A549 (cell line): ENCODE measurements around the gene BGN. TPM values are rescaled to one million over a fixed set of nuclear protein-coding genes. Genes with fewer than 3 reads are reported as not detected.

Experiments
- ATAC-seq, 2 experiments: fragments of 200-7000 bp in 1 of 2; fragments of >200 bp in 1 of 2; cut with Nextera tagmentation in 1 of 2; cut with Tn5 transposase in 1 of 2; 3 replicates each; pipeline versions ENCODE4 v1.8.0 to v1.9.1; 2018 to 2020; ENCODE audit warnings: mild to moderate bottlenecking in 1 of 2, moderate library complexity in 1 of 2
- CTCF ChIA-PET: fragments of 300-600 bp; sonication (Branson Sonifier 250); formaldehyde crosslinking; extraction: SDS; loops from one replicate; lab custom pipeline; 2021; ENCODE audit warnings: antibody characterized with exemption, inconsistent platforms; lab: Yijun Ruan, JAX
- POLR2A ChIA-PET: fragments of 350-600 bp; formaldehyde crosslinking; extraction: SDS; loops from one replicate; lab custom pipeline; 2021; ENCODE audit warnings: antibody characterized with exemption, inconsistent platforms; lab: Yijun Ruan, JAX
- DNase-seq, 2 experiments: peaks; one replicate each; pipeline versions ENCODE4 v3.0.0 to v3.0.0-alpha.2; 2011 to 2016; ENCODE audit warnings: low read depth in 1 of 2, low spot score in 1 of 2
- FAIRE-seq: peaks from 2 replicates; lab custom pipeline; 2011; peaks lifted over from hg19 to GRCh38; lab: Jason Lieb, UNC
- H3K27ac ChIP-seq, 2 experiments: fragments of >200 bp; sonication (Bioruptor Twin); formaldehyde crosslinking; 3 replicates each; pipeline ENCODE4 v1.5.1; 2016 to 2017
- H3K4me1 ChIP-seq: fragments of >200 bp; sonication (Bioruptor Twin); formaldehyde crosslinking; 3 replicates; pipeline ENCODE4 v1.6.1; 2016
- H3K4me2 ChIP-seq: fragments of >200 bp; sonication (Bioruptor Twin); formaldehyde crosslinking; 3 replicates; pipeline ENCODE4 v1.6.1; 2016
- H3K4me3 ChIP-seq: fragments of >200 bp; sonication (Bioruptor Twin); formaldehyde crosslinking; 3 replicates; pipeline ENCODE4 v1.5.1; 2016
- H3K9me3 ChIP-seq: fragments of >200 bp; sonication (Bioruptor Twin); formaldehyde crosslinking; 3 replicates; pipeline ENCODE4 v1.6.1; 2016
- BHLHE40 ChIP-seq: IDR thresholded peaks from 2 replicates; pipeline ENCODE4 v1.6.1; 2012; ENCODE audit warnings: low read depth, low read length, inconsistent platforms
- CHD2 ChIP-seq: fragments of 150-350 bp; IDR thresholded peaks from 2 replicates; pipeline ENCODE4 v1.6.1; 2014; ENCODE audit warnings: low read length; ENCODE audit not compliant: partially characterized antibody
- E2F6 ChIP-seq: IDR thresholded peaks from 2 replicates; pipeline ENCODE4 v1.6.1; 2012; ENCODE audit warnings: low read depth, borderline replicate concordance
- FOSB ChIP-seq: fragments of 250-450 bp; sonication (Bioruptor Pico); IDR thresholded peaks from 2 replicates; pipeline ENCODE4 v1.5.0; 2020; ENCODE audit warnings: mild to moderate bottlenecking, moderate library complexity
- HEYL ChIP-seq: fragments of 250-450 bp; sonication (Bioruptor Pico); IDR thresholded peaks from 2 replicates; pipeline ENCODE4 v1.8.0; 2021; ENCODE audit warnings: mild to moderate bottlenecking, moderate library complexity
- HOXB5 ChIP-seq: fragments of 250-450 bp; sonication (Bioruptor Pico); IDR thresholded peaks from 2 replicates; pipeline ENCODE4 v1.5.0; 2020; ENCODE audit warnings: mild to moderate bottlenecking, moderate library complexity
- JUN ChIP-seq, 2 experiments: fragments of >200 bp; sonication (Bioruptor Twin); formaldehyde crosslinking; IDR thresholded peaks; 2 replicates in 1 of 2; 3 replicates in 1 of 2; pipeline ENCODE4 v1.6.1; 2016 to 2017
- JUNB ChIP-seq: fragments of >200 bp; sonication (Bioruptor Twin); formaldehyde crosslinking; IDR thresholded peaks from 2 replicates; pipeline ENCODE4 v1.6.1; 2016
- KDM5A ChIP-seq: fragments of 200-600 bp; sonication (generic); IDR thresholded peaks from 2 replicates; pipeline ENCODE4 v1.6.1; 2016; ENCODE audit warnings: antibody characterized with exemption, mild to moderate bottlenecking
- NPAS2 ChIP-seq: fragments of 250-450 bp; sonication (Bioruptor Pico); IDR thresholded peaks from 2 replicates; pipeline ENCODE4 v1.8.0; 2022; ENCODE audit warnings: mild to moderate bottlenecking, moderate library complexity, borderline replicate concordance
- PHF8 ChIP-seq: fragments of 200-600 bp; sonication (generic); IDR thresholded peaks from 2 replicates; pipeline ENCODE4 v1.6.1; 2016; ENCODE audit warnings: low read depth, mild to moderate bottlenecking, antibody characterized with exemption, moderate library complexity, borderline replicate concordance
- POLR2A ChIP-seq: IDR thresholded peaks from 2 replicates; pipeline ENCODE4 v1.6.1; 2012; ENCODE audit warnings: mild to moderate bottlenecking, low read length
- RAD21 ChIP-seq, 2 experiments: fragments of >200 bp in 1 of 2; sonication (Bioruptor Twin) in 1 of 2; formaldehyde crosslinking in 1 of 2; IDR thresholded peaks in 1 of 2; conservative IDR thresholded peaks in 1 of 2; 2 replicates in 1 of 2; 3 replicates in 1 of 2; pipeline ENCODE4 v1.6.1; 2012 to 2018; ENCODE audit warnings: inconsistent platforms in 1 of 2
- SREBF2 ChIP-seq: fragments of 450-650 bp; IDR thresholded peaks from 2 replicates; pipeline ENCODE4 v1.6.1; 2014; ENCODE audit warnings: mild to moderate bottlenecking, moderate library complexity
- ZFP36 ChIP-seq: fragments of 450-650 bp; IDR thresholded peaks from 2 replicates; pipeline ENCODE4 v1.6.1; 2014; ENCODE audit warnings: borderline replicate concordance; ENCODE audit not compliant: partially characterized antibody
- WGBS: methylation state at CpG from one replicate; pipeline ENCODE4 v1.1.6; 2017; ENCODE audit errors: missing lambda C conversion rate; 5-methylcytosine and 5-hydroxymethylcytosine counted together
- polyA plus RNA-seq, 4 experiments: library from polyadenylated mRNA; depleted of rRNA in 3 of 4; stranded (reverse); fragments of >200 nt; fragmentation: RNase III in 1 of 4; extraction: RNeasy Plus Mini Kit Qiagen cat#74134 plus additional on column Dnase treatment in 1 of 4; gene quantifications; 2 replicates in 3 of 4; 3 replicates in 1 of 4; pipeline ENCODE4 v1.2.3, GENCODE V29; 2011 to 2017
- TF ChIP-seq, protein P1 (sequence below): fragments of 450-650 bp; IDR thresholded peaks from 2 replicates; pipeline ENCODE4 v1.6.1; 2014; ENCODE audit warnings: antibody characterized with exemption
- TF ChIP-seq, protein P2 (sequence below): fragments of 250-450 bp; sonication (Bioruptor Pico); IDR thresholded peaks from 2 replicates; pipeline ENCODE4 v1.5.0; 2021; ENCODE audit warnings: mild to moderate bottlenecking, moderate library complexity, borderline replicate concordance
- TF ChIP-seq, protein P3 (sequence below): fragments of >200 bp; sonication (Bioruptor Twin); formaldehyde crosslinking; IDR thresholded peaks from 2 replicates; pipeline ENCODE4 v1.6.1; 2016
- TF ChIP-seq, protein P4 (sequence below): fragments of >200 bp; sonication (Bioruptor Twin); formaldehyde crosslinking; IDR thresholded peaks from 3 replicates; pipeline ENCODE4 v1.6.1; 2016
- TF ChIP-seq, protein P5 (sequence below): fragments of 200-600 bp; sonication (generic); IDR thresholded peaks from 2 replicates; pipeline ENCODE4 v1.6.1; 2016; ENCODE audit warnings: antibody characterized with exemption, mild to moderate bottlenecking, moderate library complexity
- TF ChIP-seq, protein P6 (sequence below): fragments of >200 bp; sonication (Bioruptor Twin); formaldehyde crosslinking; IDR thresholded peaks from 3 replicates; pipeline ENCODE4 v1.5.1; 2016

The BGN gene
- polyA plus RNA-seq, 2 of the 4 experiments (the other 2 are of a cell fraction) = 0.04 TPM; not detected in 1

DNA sequence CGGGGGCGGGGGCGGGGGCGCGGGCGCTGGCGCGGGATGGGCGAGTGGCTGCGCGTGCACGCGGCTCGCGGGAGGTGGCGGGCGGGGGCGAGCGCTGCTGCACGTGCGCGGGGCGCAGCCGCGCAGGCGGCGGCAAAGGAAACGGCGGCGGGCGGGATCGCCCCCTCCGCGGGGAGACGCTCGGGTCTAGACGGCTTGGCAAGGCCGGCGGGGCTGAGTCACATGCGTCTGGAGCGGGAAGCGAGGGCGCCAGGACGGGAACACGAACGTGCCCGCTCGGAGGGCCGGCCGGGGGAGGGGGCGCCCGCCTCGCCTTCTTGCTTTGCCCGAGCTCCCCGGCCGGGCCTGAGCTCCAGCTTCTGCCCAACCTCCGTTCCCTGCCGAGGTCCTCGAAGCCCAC lies 20.1 kb upstream of the BGN start:
- no peak overlapping the region for H3K27ac ChIP-seq
- FAIRE-seq = no peak
- TF ChIP-seq JUN (IDR thresholded peaks at IDR 0.05) (no peak), NPAS2 (CRISPR knock-in tag) (no peak), HOXB5 (CRISPR knock-in tag) (no peak), HEYL (CRISPR knock-in tag) (no peak), KDM5A (no peak), POLR2A (no peak)
- TF ChIP-seq, protein P1, sequence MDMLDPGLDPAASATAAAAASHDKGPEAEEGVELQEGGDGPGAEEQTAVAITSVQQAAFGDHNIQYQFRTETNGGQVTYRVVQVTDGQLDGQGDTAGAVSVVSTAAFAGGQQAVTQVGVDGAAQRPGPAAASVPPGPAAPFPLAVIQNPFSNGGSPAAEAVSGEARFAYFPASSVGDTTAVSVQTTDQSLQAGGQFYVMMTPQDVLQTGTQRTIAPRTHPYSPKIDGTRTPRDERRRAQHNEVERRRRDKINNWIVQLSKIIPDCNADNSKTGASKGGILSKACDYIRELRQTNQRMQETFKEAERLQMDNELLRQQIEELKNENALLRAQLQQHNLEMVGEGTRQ = no peak
- TF ChIP-seq, all 56 proteins: peak for 0
- no peak overlapping the region for H3K4me3 ChIP-seq
- CTCF ChIA-PET = interaction anchor here (11.1 kb wide), 1 partner anchor 33 kb away, joined by 130 read pairs; no protein-coding TSS in a partner anchor
- no peaks in the 10 kb centered on the region for H3K4me1 ChIP-seq
- POLR2A ChIA-PET = no interaction called here
- whole genome bisulfite sequencing = 77% methylated on average over 22 of the region's 59 CpGs
- no peaks in the 10 kb centered on the region for H3K9me3 ChIP-seq
- H3K4me2 ChIP-seq = no peak overlapping the region
- DNase-seq (no peak), ATAC-seq (no peak)

DNA sequence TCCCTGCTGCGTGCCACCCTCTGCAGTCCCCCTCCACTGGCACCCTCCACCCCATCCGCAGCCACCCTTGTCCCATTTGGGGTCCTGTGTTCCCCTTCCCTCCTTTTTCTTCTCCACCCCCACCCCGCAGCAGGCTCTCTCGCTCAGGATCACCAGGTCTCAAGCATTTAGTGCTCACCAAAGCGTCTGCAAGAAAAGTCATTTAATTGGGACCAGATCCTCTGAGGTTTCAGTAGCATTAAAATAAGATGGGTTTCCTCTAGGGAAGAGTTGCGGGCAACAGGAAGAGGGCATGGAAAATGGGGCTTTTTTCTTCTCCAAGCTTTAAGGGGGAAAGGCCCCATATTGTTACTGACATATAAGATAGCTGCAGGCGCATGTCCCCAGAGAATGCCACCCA lies 19.5 kb upstream of the BGN start:
- WGBS = 92% methylated on average over 5 of the region's 7 CpGs
- H3K27ac ChIP-seq = no peak overlapping the region
- no peak for FAIRE-seq

More for the DNA sequence above, 19.5 kb upstream of the BGN start:
- TF ChIP-seq BHLHE40 = no peak
- TF ChIP-seq SREBF2 = no peak
- no peak for TF ChIP-seq KDM5A
- TF ChIP-seq FOSB (CRISPR knock-in tag) = no peak
- TF ChIP-seq PHF8 = no peak
- TF ChIP-seq, protein P2, sequence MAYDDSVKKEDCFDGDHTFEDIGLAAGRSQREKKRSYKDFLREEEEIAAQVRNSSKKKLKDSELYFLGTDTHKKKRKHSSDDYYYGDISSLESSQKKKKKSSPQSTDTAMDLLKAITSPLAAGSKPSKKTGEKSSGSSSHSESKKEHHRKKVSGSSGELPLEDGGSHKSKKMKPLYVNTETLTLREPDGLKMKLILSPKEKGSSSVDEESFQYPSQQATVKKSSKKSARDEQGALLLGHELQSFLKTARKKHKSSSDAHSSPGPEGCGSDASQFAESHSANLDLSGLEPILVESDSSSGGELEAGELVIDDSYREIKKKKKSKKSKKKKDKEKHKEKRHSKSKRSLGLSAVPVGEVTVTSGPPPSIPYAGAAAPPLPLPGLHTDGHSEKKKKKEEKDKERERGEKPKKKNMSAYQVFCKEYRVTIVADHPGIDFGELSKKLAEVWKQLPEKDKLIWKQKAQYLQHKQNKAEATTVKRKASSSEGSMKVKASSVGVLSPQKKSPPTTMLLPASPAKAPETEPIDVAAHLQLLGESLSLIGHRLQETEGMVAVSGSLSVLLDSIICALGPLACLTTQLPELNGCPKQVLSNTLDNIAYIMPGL = no peak
- TF ChIP-seq JUN (IDR thresholded peaks at IDR 0.05) = no peak
- TF ChIP-seq, protein P1 = no peak
- TF ChIP-seq, protein P3, sequence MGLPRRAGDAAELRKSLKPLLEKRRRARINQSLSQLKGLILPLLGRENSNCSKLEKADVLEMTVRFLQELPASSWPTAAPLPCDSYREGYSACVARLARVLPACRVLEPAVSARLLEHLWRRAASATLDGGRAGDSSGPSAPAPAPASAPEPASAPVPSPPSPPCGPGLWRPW = no peak
- no peak for TF ChIP-seq CHD2
- no peak for TF ChIP-seq E2F6
- TF ChIP-seq, protein P4, sequence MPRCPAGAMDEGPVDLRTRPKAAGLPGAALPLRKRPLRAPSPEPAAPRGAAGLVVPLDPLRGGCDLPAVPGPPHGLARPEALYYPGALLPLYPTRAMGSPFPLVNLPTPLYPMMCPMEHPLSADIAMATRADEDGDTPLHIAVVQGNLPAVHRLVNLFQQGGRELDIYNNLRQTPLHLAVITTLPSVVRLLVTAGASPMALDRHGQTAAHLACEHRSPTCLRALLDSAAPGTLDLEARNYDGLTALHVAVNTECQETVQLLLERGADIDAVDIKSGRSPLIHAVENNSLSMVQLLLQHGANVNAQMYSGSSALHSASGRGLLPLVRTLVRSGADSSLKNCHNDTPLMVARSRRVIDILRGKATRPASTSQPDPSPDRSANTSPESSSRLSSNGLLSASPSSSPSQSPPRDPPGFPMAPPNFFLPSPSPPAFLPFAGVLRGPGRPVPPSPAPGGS = no peak
- TF ChIP-seq ZFP36 = no peak
- TF ChIP-seq, protein P5, sequence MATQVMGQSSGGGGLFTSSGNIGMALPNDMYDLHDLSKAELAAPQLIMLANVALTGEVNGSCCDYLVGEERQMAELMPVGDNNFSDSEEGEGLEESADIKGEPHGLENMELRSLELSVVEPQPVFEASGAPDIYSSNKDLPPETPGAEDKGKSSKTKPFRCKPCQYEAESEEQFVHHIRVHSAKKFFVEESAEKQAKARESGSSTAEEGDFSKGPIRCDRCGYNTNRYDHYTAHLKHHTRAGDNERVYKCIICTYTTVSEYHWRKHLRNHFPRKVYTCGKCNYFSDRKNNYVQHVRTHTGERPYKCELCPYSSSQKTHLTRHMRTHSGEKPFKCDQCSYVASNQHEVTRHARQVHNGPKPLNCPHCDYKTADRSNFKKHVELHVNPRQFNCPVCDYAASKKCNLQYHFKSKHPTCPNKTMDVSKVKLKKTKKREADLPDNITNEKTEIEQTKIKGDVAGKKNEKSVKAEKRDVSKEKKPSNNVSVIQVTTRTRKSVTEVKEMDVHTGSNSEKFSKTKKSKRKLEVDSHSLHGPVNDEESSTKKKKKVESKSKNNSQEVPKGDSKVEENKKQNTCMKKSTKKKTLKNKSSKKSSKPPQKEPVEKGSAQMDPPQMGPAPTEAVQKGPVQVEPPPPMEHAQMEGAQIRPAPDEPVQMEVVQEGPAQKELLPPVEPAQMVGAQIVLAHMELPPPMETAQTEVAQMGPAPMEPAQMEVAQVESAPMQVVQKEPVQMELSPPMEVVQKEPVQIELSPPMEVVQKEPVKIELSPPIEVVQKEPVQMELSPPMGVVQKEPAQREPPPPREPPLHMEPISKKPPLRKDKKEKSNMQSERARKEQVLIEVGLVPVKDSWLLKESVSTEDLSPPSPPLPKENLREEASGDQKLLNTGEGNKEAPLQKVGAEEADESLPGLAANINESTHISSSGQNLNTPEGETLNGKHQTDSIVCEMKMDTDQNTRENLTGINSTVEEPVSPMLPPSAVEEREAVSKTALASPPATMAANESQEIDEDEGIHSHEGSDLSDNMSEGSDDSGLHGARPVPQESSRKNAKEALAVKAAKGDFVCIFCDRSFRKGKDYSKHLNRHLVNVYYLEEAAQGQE = no peak
- TF ChIP-seq RAD21 (conservative IDR thresholded peaks at IDR 0.05 in 1 of 2, IDR thresholded peaks at IDR 0.05 in 1 of 2) = no peak
- no peak for TF ChIP-seq JUNB
- TF ChIP-seq, protein P6, sequence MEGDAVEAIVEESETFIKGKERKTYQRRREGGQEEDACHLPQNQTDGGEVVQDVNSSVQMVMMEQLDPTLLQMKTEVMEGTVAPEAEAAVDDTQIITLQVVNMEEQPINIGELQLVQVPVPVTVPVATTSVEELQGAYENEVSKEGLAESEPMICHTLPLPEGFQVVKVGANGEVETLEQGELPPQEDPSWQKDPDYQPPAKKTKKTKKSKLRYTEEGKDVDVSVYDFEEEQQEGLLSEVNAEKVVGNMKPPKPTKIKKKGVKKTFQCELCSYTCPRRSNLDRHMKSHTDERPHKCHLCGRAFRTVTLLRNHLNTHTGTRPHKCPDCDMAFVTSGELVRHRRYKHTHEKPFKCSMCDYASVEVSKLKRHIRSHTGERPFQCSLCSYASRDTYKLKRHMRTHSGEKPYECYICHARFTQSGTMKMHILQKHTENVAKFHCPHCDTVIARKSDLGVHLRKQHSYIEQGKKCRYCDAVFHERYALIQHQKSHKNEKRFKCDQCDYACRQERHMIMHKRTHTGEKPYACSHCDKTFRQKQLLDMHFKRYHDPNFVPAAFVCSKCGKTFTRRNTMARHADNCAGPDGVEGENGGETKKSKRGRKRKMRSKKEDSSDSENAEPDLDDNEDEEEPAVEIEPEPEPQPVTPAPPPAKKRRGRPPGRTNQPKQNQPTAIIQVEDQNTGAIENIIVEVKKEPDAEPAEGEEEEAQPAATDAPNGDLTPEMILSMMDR = no peak
- ChIA-PET CTCF (interaction anchor here (11.1 kb wide), 1 partner anchor 33 kb away, joined by 130 read pairs; no protein-coding TSS in a partner anchor), POLR2A (no interaction called here)
- DNase-seq (no peak), ATAC-seq (no peak)
- Histone ChIP-seq H3K4me3 (no peak overlapping the region), H3K4me1 (no peaks in the 10 kb centered on the region), H3K4me2 (no peak overlapping the region), H3K9me3 (no peaks in the 10 kb centered on the region)
